NCI-H1105 treated with DMSO at 0.1 percent for 48 hours (cell line): ENCODE data around the gene CYFIP2.

Experiments
- DNase-seq: peaks from one replicate; lab custom pipeline; 2025; lab: John Stamatoyannopoulos, UW

The CYFIP2 gene

GRCh38 chr5:157324237-157324636 lies 58.3 kb downstream of the CYFIP2 start:
- DNase-seq, result no peak

GRCh38 chr5:157326440-157327005 lies 60.6 kb downstream of the CYFIP2 start:
- DNase-seq, result no peak

GRCh38 chr5:157327771-157328170 lies 61.8 kb downstream of the CYFIP2 start:
- no peak for DNase-seq

GRCh38 chr5:157328277-157328912 lies 62.5 kb downstream of the CYFIP2 start:
- peak; percentile 46 for DNase-seq

- DNase-seq, result no peak
These were observed 65.9 kb downstream of the CYFIP2 start for GRCh38 chr5:157331807-157332206.

GRCh38 chr5:157335534-157336422 lies 69.9 kb downstream of the CYFIP2 start:
- DNase-seq, result no peak

GRCh38 chr5:157336423-157336744 lies 70.5 kb downstream of the CYFIP2 start:
- no peak for DNase-seq

- no peak for DNase-seq
These were observed 73.5 kb downstream of the CYFIP2 start for GRCh38 chr5:157339409-157339808.

- no peak for DNase-seq
These were observed 77.0 kb downstream of the CYFIP2 start for GRCh38 chr5:157342822-157343402.

- DNase-seq, result no peak
These were observed 78.2 kb downstream of the CYFIP2 start for GRCh38 chr5:157343842-157344790.

GRCh38 chr5:157345067-157345466 lies 79.1 kb downstream of the CYFIP2 start:
- DNase-seq, result no peak

GRCh38 chr5:157345485-157345884 lies 79.6 kb downstream of the CYFIP2 start:
- no peak for DNase-seq

GRCh38 chr5:157347301-157348048 lies 81.6 kb downstream of the CYFIP2 start:
- no peak for DNase-seq

GRCh38 chr5:157348049-157348400 lies 82.1 kb downstream of the CYFIP2 start:
- DNase-seq, result no peak

- DNase-seq, result no peak
These were observed 85.2 kb downstream of the CYFIP2 start for GRCh38 chr5:157350939-157351801.

GRCh38 chr5:157351802-157352092 lies 85.8 kb downstream of the CYFIP2 start:
- no peak for DNase-seq

- DNase-seq, result no peak
These were observed 86.9 kb downstream of the CYFIP2 start for GRCh38 chr5:157352756-157353340.

- no peak for DNase-seq
These were observed 88.9 kb downstream of the CYFIP2 start for GRCh38 chr5:157354800-157355199.

GRCh38 chr5:157356576-157356975 lies 90.7 kb downstream of the CYFIP2 start:
- no peak for DNase-seq

GRCh38 chr5:157357823-157358222 lies 91.9 kb downstream of the CYFIP2 start:
- DNase-seq, result no peak
